Endothelial cell of umbilical vein (primary cell): ENCODE measurements around the gene ODF2L. TPM values are rescaled to one million over a fixed set of nuclear protein-coding genes. Genes with fewer than 3 reads are reported as not detected.

Source experiments
- BruUV-seq: library from RNA; stranded (reverse); fragments of 400-500 nt; replicated peaks from 2 replicates; lab custom pipeline; 2021; lab: Mats Ljungman, UMichigan
- CTCF ChIA-PET: fragments of 300-600, 350-600 bp; sonication (Branson Sonifier 250); formaldehyde crosslinking; loops from one replicate; lab custom pipeline; 2021; ENCODE audit warnings: antibody characterized with exemption, inconsistent platforms; lab: Charles Lee
- POLR2A ChIA-PET: fragments of 300-600, 350-600 bp; sonication (Branson Sonifier 250); formaldehyde crosslinking; loops from one replicate; lab custom pipeline; 2021; ENCODE audit warnings: antibody characterized with exemption, inconsistent platforms; lab: Charles Lee
- DNase-seq: peaks from one replicate; pipeline ENCODE4 v3.0.0-alpha.2; 2011; ENCODE audit warnings: low read depth, low spot score
- FAIRE-seq: peaks from 2 replicates; lab custom pipeline; 2011; peaks lifted over from hg19 to GRCh38; lab: Jason Lieb, UNC
- H2AFZ ChIP-seq: 2 replicates; pipeline ENCODE4 v1.6.0; 2012; ENCODE audit warnings: low read depth, low read length, control low read depth, inconsistent platforms
- H3K27ac ChIP-seq: 2 replicates; pipeline ENCODE4 v1.5.1; 2011; ENCODE audit warnings: low read depth, mild to moderate bottlenecking, control low read depth, low read length, moderate library complexity; ENCODE audit not compliant: insufficient read depth
- H3K27me3 ChIP-seq, 2 experiments: 2 replicates each; pipeline versions ENCODE4 v1.6.0 to v1.6.1; 2011; ENCODE audit warnings: low read length in 2 of 2, mixed read lengths in 1 of 2; ENCODE audit not compliant: control insufficient read depth in 2 of 2, insufficient read depth in 2 of 2
- H3K36me3 ChIP-seq, 2 experiments: 2 replicates in 1 of 2; 3 replicates in 1 of 2; pipeline ENCODE4 v1.5.1; 2011; ENCODE audit warnings: low read length in 2 of 2, mild to moderate bottlenecking in 1 of 2, moderate library complexity in 1 of 2; ENCODE audit not compliant: control insufficient read depth in 2 of 2, insufficient read depth in 2 of 2; ENCODE audit errors: extremely low read depth in 1 of 2
- H3K4me1 ChIP-seq: 3 replicates; pipeline ENCODE4 v1.5.1; 2011; ENCODE audit warnings: mild to moderate bottlenecking, low read length; ENCODE audit not compliant: control insufficient read depth, insufficient read depth; ENCODE audit errors: extremely low read depth
- H3K4me2 ChIP-seq: 2 replicates; pipeline ENCODE4 v1.6.1; 2011; ENCODE audit warnings: low read length, control low read depth, mixed read lengths; ENCODE audit not compliant: insufficient read depth
- H3K4me3 ChIP-seq, 3 experiments: fragments of 200-600 bp in 1 of 3; sonication (generic), shearing (Covaris generic) in 1 of 3; replicated peaks in 1 of 3; 2 replicates each; pipeline ENCODE4 v1.5.1; 2011 to 2016; ENCODE audit warnings: control low read depth in 3 of 3, low read length in 3 of 3, mild to moderate bottlenecking in 2 of 3, inconsistent platforms in 1 of 3, low read depth in 1 of 3, moderate library complexity in 1 of 3; ENCODE audit not compliant: insufficient read depth in 1 of 3
- H3K79me2 ChIP-seq: 2 replicates; pipeline ENCODE4 v1.6.0; 2012; ENCODE audit warnings: low read length, inconsistent platforms; ENCODE audit not compliant: control insufficient read depth, insufficient read depth
- H3K9ac ChIP-seq: replicated peaks from 2 replicates; pipeline ENCODE3; 2011; ENCODE audit warnings: low read length, control low read depth; ENCODE audit not compliant: insufficient read depth; ENCODE audit errors: extremely low read depth
- H3K9me1 ChIP-seq: replicated peaks from 3 replicates; pipeline ENCODE4 v1.6.0; 2011; ENCODE audit warnings: mild to moderate bottlenecking, low read length; ENCODE audit not compliant: control insufficient read depth, insufficient read depth; ENCODE audit errors: extremely low read depth
- H3K9me3 ChIP-seq: replicated peaks from 2 replicates; pipeline ENCODE4 v1.5.1; 2012; ENCODE audit warnings: low read length, inconsistent platforms; ENCODE audit not compliant: control insufficient read depth, insufficient read depth
- H4K20me1 ChIP-seq: replicated peaks from 2 replicates; pipeline ENCODE3; 2011; ENCODE audit warnings: mild to moderate bottlenecking, low read length; ENCODE audit not compliant: control insufficient read depth, insufficient read depth; ENCODE audit errors: extremely low read depth
- CTCF ChIP-seq, 2 donors: IDR thresholded peaks; 1 replicate in 1 of 2; 2 replicates in 1 of 2; pipeline ENCODE4 v1.5.1; 2011; ENCODE audit warnings: low read length in 2 of 2, mild to moderate bottlenecking in 2 of 2, moderate library complexity in 2 of 2, control low read depth in 1 of 2, inconsistent platforms in 1 of 2, low read depth in 1 of 2; ENCODE audit not compliant: insufficient read depth in 1 of 2; ENCODE audit errors: extremely low read depth in 1 of 2
- EZH2 ChIP-seq: IDR thresholded peaks from 2 replicates; pipeline ENCODE4 v1.6.1; 2012; ENCODE audit warnings: borderline replicate concordance, low read depth, mild to moderate bottlenecking, moderate library complexity, low read length, inconsistent platforms; ENCODE audit not compliant: severe bottlenecking
- FOS ChIP-seq: IDR thresholded peaks from 2 replicates; pipeline ENCODE4 v1.6.1; 2011; ENCODE audit warnings: mild to moderate bottlenecking, low read length, moderate library complexity, borderline replicate concordance; ENCODE audit not compliant: insufficient read depth
- GATA2 ChIP-seq: IDR thresholded peaks from 2 replicates; pipeline ENCODE4 v1.7.0; 2011; ENCODE audit warnings: low read depth, mild to moderate bottlenecking, moderate library complexity, mixed read lengths, low read length; ENCODE audit not compliant: insufficient read length, insufficient read depth
- JUN ChIP-seq: IDR thresholded peaks from 2 replicates; pipeline ENCODE4 v1.6.1; 2011; ENCODE audit warnings: borderline replicate concordance, low read depth; ENCODE audit not compliant: insufficient read length, insufficient read depth
- MAX ChIP-seq: IDR thresholded peaks from 2 replicates; pipeline ENCODE4 v1.6.1; 2011; ENCODE audit not compliant: insufficient read depth, insufficient read length
- MYC ChIP-seq: IDR thresholded peaks from one replicate; pipeline ENCODE4 v1.6.1; 2011; ENCODE audit warnings: mild to moderate bottlenecking, low read depth, low read length
- POLR2A ChIP-seq: IDR thresholded peaks from 2 replicates; pipeline ENCODE4 v1.6.1; 2012; ENCODE audit warnings: low read depth, mild to moderate bottlenecking, control low read depth, low read length
- dilution Hi-C: fragments of 300-500 bp; cut with MboI; formaldehyde crosslinking; loops from one replicate; pipeline ENCODE4 v1.15.0; 2019; ENCODE audit warnings: low sequenced_read_pairs; ENCODE audit not compliant: extremely low pct_ligation_motif_present
- intact Hi-C: fragments of 100-400 bp; cut with micrococcal nuclease; formaldehyde crosslinking; loops from one replicate; pipeline ENCODE4 v1.10.0; 2022
- polyA plus RNA-seq, 4 experiments: library from polyadenylated mRNA; depleted of rRNA in 3 of 4; stranded (reverse) in 3 of 4; unstranded in 1 of 4; fragments of >200 nt; gene quantifications; 2 replicates each; pipeline versions ENCODE4 v1.2.1 to v1.2.3, GENCODE V29; 2011 to 2012; ENCODE audit warnings: missing spikeins in 1 of 4
- total RNA-seq: library from RNA; stranded (reverse); gene quantifications from 2 replicates; pipeline ENCODE4 v1.2.3, GENCODE V29; 2021

Gene ODF2L
- total and polyA plus RNA-seq, 2 donors (not counting 3 experiments of a cell fraction or from before 2014, with no cell fraction given): 9.6 to 74.7 TPM

- dilution Hi-C loops (no loop called here), intact Hi-C loops (no loop called here)
- FAIRE-seq (no peak), DNase-seq (no peak)
- CTCF ChIA-PET: no interaction called here
- Histone ChIP-seq H3K79me2 (no peaks in the 10 kb centered on the region), H3K4me3 (no peak overlapping the region), H3K4me1 (no peaks in the 10 kb centered on the region), H3K36me3 (no peaks in the 10 kb centered on the region), H2AFZ (no peak overlapping the region), H3K27ac (no peak overlapping the region), H3K4me2 (no peak overlapping the region), H3K9me1 (no peaks in the 10 kb centered on the region), H3K9ac (no peak overlapping the region), H4K20me1 (no peaks in the 10 kb centered on the region), H3K27me3 (no peaks in the 10 kb centered on the region), H3K9me3 (no peaks in the 10 kb centered on the region)
- POLR2A ChIA-PET: no interaction called here
- TF ChIP-seq POLR2A (no peak), EZH2 (no peak), JUN (no peak), MYC (no peak), MAX (no peak), GATA2 (no peak), FOS (no peak), CTCF (IDR thresholded peaks at IDR 0.05; ENCODE audit: extremely low read depth in 1 of 2, insufficient read depth in 1 of 2, low read depth in 1 of 2, low read length in 2 of 2) (no peak)
- no TSS peak for BruUV-seq
Measured at GRCh38 chr1:86335916-86336315, 60.2 kb downstream of the ODF2L start.
